ENCODE data around the gene UCP3.
A peak's percentile ranks its signal among the peaks of the same experiment; 100 is the strongest.

Gene UCP3

GRCh38 chr11:74008373-74009229 is at the start of gene UCP3:
Gene UCP3, minus strand, starts transcription at chr11:74009085. Its CDS starts 2,043 bp downstream, at chr11:74007042.
- no peak for DNase-seq

- DNase-seq = no peak
Observed at GRCh38 chr11:74057249-74058151, 48.6 kb upstream of the UCP3 start.

DNA sequence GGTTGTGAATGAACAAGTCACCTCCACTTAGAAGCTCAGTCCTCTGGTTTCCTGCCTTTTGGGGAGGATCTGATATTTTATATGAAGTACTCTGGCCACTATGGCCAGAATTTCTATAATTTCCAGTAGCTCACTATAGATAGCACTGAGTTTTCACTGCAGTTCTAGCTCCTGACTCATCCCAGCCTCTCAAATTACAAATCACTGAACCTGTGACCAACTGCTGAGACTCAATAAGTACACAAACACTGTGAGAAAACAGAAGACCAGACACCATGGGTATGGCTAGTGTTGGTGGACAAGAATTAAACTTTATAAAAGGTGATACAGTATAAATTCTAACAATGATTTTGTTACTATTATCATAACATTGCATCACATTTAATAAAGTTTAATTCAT is 47.1 kb upstream of the UCP3 start:
- no peak for DNase-seq

DNA sequence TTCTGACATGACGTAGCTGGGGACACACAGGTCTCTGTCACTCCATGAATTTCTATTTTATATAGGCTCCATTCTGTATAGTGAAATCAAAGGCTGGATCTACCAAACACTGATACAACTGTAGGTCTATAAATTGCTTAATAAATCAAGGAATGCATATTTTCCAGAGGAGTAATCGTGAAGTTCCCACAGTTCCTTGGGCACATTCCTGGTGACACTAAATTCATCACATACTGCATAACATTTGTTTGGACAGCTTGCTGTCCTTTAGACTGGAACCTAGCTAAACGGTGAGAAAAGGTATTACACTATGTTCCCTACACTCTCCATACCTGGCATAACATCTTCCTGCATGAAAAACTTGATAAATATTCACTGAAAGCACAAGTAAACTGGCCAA is 41.6 kb upstream of the UCP3 start:
- no peak for DNase-seq

DNA sequence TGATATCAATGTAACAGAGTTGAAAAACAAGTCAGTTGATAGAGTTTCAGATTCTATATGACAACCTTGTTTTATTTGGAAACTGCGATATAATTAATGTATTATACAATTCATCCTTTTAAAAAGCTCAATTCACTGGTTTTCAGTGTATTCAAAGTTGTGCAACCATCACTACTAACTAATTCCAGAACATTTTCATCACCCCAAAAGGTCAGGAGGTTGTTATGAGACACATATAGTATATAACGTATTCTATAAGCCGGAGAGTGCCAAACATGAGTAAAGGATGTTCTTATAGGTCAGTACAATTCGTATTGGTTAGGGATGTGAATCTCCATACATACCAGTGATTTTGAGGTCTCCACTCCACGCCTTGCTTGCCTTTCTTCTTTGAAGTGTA is 40.1 kb upstream of the UCP3 start:
- no peak for DNase-seq

- DNase-seq = no peak
Observed at GRCh38 chr11:74044538-74044937, 35.7 kb upstream of the UCP3 start.

DNA sequence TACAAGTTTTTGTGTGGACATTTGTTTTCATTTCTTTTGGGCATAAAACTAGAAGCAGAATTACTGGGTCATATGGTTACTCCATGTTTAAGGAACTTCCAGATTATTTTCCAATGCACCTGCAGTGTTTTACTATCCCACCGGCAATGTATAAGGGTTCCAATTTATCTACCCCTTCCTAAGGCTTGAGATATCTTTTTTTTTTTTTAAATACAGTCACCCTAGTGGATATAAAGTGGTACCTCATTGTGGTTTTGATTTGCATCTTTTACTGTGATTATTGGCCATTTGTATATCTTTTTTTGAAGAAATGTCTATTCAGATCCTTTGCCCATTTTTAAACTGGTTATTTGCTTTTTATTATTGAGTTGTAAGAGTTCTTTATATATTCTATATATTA is 34.6 kb upstream of the UCP3 start:
- DNase-seq = no peak

GRCh38 chr11:74037309-74037708 is 28.4 kb upstream of the UCP3 start:
- DNase-seq = no peak

GRCh38 chr11:74035264-74035663 is 26.4 kb upstream of the UCP3 start:
- DNase-seq = no peak

- DNase-seq = no peak
Observed at GRCh38 chr11:74033046-74033445, 24.2 kb upstream of the UCP3 start.

GRCh38 chr11:74030723-74031676 is 22.1 kb upstream of the UCP3 start:
- DNase-seq = no peak

DNA sequence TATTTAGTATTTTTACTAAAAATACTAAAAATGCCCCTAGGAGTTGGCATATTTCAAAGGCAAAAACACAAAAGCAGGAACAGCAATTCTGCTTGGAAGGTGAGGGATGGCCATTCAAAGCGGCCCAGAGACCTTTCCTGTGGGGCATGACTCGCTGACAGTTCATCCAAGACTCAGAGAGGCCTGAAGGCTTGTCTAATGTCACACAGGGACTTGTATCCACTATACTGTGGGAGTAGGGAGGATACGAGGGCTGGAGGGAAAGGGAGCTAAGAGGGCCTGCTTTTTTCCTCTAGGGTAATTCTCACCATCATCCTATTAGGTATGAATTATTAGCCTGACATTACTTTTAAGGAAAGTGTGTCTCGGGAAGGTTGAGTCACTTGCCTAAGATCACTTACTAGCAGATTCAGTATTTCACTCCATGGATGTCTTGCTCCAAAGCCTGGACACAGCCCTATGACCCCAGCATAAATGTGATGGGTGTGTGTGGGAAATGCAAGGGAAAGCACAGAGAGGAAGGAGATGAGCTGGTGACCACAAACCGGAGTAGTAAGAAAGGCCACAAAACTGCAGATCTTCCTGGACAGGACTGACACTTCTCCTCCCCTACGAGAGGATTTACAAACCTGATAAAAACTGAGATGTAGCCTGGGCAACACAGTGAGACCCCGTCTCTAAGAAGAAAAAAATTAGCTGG is 16.7 kb upstream of the UCP3 start:
- no peak for DNase-seq

DNA sequence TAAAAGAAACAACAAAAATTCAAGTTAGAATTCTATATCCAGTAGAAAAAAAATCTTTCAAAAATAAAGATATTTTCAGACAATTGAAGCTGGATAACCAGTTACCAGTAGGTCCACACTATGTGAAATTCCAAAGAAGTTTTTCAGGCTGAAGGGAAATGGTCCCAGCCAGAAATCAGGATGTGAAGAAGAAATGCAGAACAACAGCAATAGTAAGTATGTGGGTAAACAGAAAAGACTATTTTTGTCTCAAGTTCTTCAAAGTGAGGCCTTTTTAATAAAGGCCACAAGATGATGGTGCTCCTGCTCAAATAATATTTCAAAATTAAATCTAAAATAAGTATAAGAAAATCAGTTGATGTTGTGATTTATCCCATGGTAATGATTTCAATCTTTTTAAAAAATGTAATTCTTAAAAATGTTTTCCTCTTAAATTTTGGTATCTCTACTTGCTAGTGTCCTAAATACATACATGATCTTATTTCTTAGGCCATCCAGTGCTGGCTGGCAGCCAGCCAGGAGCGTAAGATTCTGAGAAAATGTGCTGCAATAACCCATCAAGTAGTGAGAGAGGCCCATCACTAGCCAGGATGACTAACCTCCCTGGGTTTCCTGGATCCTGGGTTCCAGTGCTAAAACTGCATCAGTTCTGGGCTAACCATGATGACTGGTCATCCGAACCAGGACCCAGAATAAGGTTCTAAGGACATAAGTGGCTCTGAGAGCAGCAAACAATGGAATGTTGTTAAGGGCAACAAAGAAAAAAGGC is 15.6 kb upstream of the UCP3 start:
- DNase-seq = no peak

- no peak for DNase-seq
Observed at GRCh38 chr11:74023276-74023675, 14.4 kb upstream of the UCP3 start.

- no peak for DNase-seq
Observed at GRCh38 chr11:74022546-74022945, 13.7 kb upstream of the UCP3 start.

GRCh38 chr11:74021998-74022397 is 13.1 kb upstream of the UCP3 start:
- no peak for DNase-seq

DNA sequence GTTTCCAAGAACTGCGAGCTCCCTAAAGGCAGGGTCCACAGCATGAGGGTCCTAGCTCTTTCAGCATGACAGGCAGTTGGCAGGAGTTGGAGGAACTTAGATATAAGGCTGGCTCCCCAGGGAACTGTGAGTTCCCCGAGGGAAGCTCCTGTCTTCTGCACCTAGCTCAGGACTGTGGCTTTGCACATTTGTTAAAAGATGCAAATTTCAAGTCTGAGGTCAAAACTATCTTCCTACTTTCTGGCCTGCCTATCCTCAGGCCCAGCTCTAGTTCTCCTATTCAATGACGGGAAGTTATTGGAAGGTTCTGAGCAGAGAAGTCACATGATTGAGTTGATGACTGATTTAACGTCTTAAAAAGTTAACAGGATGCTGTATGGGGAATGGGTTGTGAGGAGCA is 11.7 kb upstream of the UCP3 start:
- DNase-seq = no peak

GRCh38 chr11:74019860-74020259 is 11.0 kb upstream of the UCP3 start:
- DNase-seq = no peak

DNA sequence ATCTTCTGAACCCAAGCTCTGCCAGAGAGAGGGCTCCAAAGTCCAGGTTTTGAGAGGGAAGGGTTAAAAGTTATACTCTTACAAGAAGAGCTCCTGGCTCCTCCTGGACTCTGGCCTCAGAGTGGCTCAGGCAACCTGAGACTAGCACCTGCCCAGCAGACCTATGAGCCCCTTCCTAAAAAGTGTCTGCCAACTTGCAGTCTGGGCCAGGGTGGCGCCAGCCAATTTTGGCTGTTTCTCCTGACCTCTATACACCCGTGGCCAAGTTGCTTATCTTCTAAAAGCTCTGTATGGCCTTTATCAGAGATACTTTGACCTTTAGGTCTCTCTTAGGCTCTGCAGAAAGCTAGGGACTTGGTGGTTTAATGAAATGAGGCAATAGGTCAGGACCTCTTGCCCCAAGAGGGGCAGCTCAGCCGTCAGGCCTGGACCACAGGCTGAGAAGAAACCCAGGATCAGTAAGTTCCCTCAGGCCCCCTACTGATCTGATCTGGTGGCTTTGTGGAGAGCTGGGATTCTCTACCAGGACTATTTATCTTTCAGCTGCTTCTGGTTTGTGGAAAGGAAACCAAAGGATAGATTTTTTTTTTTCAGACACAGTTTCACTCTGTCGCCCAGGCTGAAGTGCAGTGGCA is 10.3 kb upstream of the UCP3 start:
- DNase-seq = no peak

DNA sequence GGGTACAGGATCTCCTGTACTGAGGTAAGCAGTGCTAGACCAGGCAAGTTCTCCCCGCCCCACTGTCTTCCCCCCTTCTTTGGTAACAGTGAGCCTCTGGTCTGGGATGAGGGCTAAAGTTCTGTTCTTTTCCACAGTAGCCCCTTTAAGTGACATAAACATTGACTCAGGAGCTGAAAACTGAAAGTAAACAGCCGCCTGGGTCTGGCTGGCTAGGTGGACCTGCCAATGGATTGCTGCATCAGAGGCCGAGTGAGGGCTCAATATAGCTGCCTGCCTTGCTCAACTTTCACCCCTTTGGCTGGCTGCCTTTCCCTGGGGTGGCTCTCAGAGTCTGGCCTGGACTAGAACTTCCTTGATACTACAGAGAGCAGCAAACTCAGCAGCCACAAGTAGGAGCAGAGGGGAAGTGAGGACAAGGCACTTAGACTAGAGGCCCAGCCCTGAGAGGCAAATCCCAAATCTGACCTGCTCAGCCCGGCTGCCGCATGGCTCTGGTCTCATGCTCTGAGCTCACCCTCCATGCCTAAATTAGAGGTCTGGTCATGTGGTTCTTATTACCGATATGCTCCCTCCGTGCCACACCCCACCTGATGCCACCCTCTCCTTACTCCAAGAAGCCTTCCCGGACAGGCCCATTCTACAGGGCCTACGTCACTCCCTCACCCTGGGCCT is 9.6 kb upstream of the UCP3 start:
- peak in 11 of 14 donors; percentile 17 to 79 (median 63) for DNase-seq

Data from C1 segment of cervical spinal cord (tissue), 14 donors.